ENCODE measurements around the gene SLC66A2. TPM values are rescaled to one million over a fixed set of nuclear protein-coding genes. Genes with fewer than 3 reads are reported as not detected.

SLC66A2 gene
- total RNA-seq, 2 donors from 2014 or later = 74.9 to 88.0 TPM

DNA sequence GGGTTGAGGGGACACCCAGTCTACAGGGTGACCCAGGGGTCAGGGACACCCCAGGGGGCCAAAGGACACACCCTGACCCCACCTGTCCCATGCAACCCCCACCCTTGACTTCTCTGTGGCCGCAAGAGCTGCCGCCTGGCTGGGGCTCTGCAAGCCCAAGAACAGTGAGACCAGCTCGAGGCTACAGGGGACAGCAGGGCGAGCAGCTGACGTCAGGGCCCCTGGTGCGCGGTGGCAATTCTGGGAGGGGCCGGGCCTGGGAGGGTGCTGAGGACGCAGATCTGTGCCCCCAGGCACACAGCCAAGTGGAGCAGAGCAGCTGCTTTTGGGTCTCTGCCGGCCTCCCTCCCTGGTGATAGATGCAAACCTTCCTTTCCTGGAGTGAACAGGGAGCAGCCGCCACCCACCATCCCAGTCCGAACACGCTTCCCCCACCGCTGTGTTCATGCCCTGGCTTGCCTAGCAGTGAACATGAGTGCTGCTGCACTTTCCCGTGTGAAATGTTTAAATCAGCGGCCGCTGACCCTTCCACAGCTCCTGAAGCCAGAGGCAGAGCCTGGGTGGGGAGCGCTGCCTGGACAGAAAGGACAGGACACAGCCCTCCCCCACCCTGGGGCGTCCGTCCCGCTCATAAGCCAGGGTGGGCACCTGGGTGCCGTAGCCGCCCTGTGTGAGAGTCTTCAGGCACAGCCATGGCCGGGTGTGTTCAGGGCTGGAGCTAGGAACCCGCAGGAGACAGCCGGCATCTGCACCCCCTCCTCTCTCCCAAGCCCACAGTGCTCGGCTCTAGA, 46.9 kb downstream of the SLC66A2 start:
- Histone ChIP-seq H3K9ac (ENCODE audit: low read depth in 2 of 2, low read length in 2 of 2) (no peak overlapping the region), H3K36me3 (peaks cover 7% of the 10 kb centered on the region), H3K27ac (no peak overlapping the region), H3K4me1 (no peaks in the 10 kb centered on the region), H3K4me3 (no peak overlapping the region), H3K9me3 (no peaks in the 10 kb centered on the region), H3K27me3 (no peaks in the 10 kb centered on the region)
- TF ChIP-seq, protein P1, sequence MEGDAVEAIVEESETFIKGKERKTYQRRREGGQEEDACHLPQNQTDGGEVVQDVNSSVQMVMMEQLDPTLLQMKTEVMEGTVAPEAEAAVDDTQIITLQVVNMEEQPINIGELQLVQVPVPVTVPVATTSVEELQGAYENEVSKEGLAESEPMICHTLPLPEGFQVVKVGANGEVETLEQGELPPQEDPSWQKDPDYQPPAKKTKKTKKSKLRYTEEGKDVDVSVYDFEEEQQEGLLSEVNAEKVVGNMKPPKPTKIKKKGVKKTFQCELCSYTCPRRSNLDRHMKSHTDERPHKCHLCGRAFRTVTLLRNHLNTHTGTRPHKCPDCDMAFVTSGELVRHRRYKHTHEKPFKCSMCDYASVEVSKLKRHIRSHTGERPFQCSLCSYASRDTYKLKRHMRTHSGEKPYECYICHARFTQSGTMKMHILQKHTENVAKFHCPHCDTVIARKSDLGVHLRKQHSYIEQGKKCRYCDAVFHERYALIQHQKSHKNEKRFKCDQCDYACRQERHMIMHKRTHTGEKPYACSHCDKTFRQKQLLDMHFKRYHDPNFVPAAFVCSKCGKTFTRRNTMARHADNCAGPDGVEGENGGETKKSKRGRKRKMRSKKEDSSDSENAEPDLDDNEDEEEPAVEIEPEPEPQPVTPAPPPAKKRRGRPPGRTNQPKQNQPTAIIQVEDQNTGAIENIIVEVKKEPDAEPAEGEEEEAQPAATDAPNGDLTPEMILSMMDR (IDR thresholded peaks at IDR 0.05) = no peak
- no peak for DNase-seq
- intact Hi-C loops (cut with DNase I) = no loop called here

DNA sequence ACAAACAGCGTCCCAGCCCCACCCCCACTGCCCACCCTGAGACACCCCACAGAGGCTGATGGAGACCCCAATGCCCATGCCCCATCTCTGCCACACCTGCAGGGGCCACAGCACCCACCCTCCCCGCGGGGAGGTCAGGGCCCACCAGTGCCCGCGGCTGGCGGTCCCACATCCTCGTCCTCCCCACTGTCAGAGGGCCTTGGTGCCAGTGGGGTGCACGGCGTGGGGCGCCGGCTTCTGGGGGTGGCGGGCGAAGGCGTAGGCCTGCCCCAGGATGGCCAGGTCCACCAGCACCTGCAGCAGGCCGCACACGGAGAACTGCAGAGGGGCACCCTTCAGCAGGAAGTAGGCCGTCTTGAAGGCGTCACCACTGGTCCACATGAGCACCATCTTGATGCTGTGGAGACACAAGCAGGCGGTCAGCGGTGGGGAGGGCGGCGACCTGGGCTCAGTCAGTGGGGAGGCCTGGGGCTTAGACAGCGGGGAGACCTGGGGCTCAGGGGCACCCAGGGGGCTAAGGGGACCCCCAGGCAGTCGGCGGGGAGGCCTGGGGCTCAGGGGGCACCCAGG, 47.6 kb downstream of the SLC66A2 start:
- no peak overlapping the region for H3K9ac ChIP-seq (ENCODE audit: low read depth in 2 of 2, low read length in 2 of 2)
- H3K4me3 ChIP-seq = no peak overlapping the region
- no peak for DNase-seq
- no peaks in the 10 kb centered on the region for H3K27me3 ChIP-seq
- H3K9me3 ChIP-seq = no peaks in the 10 kb centered on the region
- no peaks in the 10 kb centered on the region for H3K4me1 ChIP-seq
- TF ChIP-seq, protein P1 (IDR thresholded peaks at IDR 0.05) = no peak
- intact Hi-C loops (cut with DNase I) = no loop called here
- H3K36me3 ChIP-seq = peaks cover 7% of the 10 kb centered on the region
- H3K27ac ChIP-seq = no peak overlapping the region

DNA sequence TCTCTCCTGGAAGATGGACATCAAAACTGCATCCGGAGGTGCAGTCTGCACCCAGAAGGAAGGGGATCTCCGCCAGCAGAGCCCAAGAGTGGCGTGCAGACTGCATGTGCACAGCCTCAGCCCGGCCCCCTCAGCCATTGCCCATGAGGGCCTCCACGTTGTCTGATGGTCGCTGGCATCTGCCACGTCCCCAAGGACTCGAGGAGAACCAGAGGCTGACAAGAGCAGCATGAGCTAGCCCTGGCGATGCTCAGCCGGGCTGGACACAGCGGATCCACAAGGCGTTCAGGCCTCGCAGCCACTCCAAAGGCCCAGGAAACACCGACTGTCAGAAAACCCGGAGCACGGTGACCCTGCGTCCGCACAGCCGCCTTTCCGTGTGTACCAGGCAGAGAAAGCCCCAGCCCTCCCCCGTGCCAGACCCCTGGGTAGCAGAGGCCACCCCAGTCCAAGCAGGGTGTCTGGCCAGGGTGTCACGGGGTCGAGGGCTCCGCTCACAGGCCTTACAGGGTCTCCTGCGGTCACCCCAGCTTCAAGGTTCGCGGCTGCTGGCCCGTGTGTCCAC, 48.3 kb downstream of the SLC66A2 start:
- intact Hi-C loops (cut with DNase I) = no loop called here
- no peak overlapping the region for H3K9ac ChIP-seq (ENCODE audit: low read depth in 2 of 2, low read length in 2 of 2)
- H3K27ac ChIP-seq = no peak overlapping the region
- peaks cover 7% of the 10 kb centered on the region for H3K36me3 ChIP-seq
- no peaks in the 10 kb centered on the region for H3K27me3 ChIP-seq
- TF ChIP-seq, protein P1 (IDR thresholded peaks at IDR 0.05) = no peak
- DNase-seq = no peak
- H3K4me3 ChIP-seq = no peak overlapping the region
- H3K9me3 ChIP-seq = no peaks in the 10 kb centered on the region
- no peaks in the 10 kb centered on the region for H3K4me1 ChIP-seq

DNA sequence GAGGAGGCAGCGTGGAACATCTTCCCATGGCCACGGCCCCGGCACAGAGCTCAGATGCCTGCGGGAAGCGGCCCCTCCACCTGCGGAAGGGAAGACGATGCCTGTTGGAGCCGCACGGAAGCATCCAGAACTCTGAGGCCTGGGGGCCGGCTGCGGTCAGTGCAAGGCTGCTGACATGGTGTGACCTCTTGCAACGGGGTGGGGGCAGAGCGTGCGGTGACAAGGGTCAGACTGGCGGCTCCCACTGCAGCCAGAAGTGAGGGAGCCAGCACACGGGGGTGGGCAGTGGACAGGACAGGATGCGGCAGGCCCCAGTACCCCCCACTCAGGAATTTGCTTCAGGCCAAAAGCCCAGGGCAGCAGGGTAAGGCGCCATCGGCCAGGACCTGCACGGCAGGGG, 48.8 kb downstream of the SLC66A2 start:
- Histone ChIP-seq H3K36me3 (peaks cover 7% of the 10 kb centered on the region), H3K27ac (no peak overlapping the region), H3K9me3 (no peaks in the 10 kb centered on the region), H3K27me3 (no peaks in the 10 kb centered on the region), H3K4me3 (no peak overlapping the region), H3K4me1 (no peaks in the 10 kb centered on the region), H3K9ac (ENCODE audit: low read depth in 2 of 2, low read length in 2 of 2) (no peak overlapping the region)
- intact Hi-C loops (cut with DNase I) = no loop called here
- DNase-seq = no peak
- TF ChIP-seq, protein P1 (IDR thresholded peaks at IDR 0.05) = no peak

DNA sequence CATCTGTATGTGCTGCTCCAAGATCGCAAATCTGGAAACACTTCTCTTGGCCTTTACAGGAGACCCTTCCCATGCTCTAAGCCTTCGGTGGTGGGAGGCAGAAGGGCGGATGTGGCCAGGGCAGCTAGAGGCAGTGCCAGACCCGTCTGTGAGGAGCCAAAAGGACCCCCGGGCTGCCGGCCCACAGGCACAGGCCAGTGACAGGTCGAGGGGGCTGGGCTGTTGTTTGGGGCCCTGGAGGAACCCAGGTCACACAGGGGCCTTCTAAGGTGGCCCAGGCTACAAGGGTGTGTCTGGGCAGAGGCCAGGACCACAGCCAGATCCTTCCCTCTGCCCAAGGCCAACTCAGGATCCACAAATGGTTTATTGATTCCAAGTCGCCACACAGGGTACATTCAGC, 49.4 kb downstream of the SLC66A2 start:
- DNase-seq = no peak
- Histone ChIP-seq H3K4me3 (no peak overlapping the region), H3K27me3 (no peaks in the 10 kb centered on the region), H3K36me3 (peaks cover 7% of the 10 kb centered on the region), H3K4me1 (no peaks in the 10 kb centered on the region), H3K9ac (ENCODE audit: low read depth in 2 of 2, low read length in 2 of 2) (no peak overlapping the region), H3K9me3 (no peaks in the 10 kb centered on the region), H3K27ac (no peak overlapping the region)
- TF ChIP-seq, protein P1 (IDR thresholded peaks at IDR 0.05) = no peak
- intact Hi-C loops (cut with DNase I) = no loop called here

Measured in colonic mucosa (tissue), 4 donors.